ENCODE results near the gene RBMS1. TPM values are rescaled to one million over a fixed set of nuclear protein-coding genes. Genes with fewer than 3 reads are reported as not detected.
A peak's percentile ranks its signal among the peaks of the same experiment; 100 is the strongest.

The RBMS1 gene
- total RNA-seq, 1 experiment from 2014 or later, result 65.4 TPM

GRCh38 chr2:160469164-160469563 is 24.4 kb downstream of the RBMS1 start:
- no peak overlapping the region for H3K27ac Mint-ChIP-seq (ENCODE audit: low read depth, unreplicated experiment)
- H3K4me3 Mint-ChIP-seq (ENCODE audit: unreplicated experiment), result no peak overlapping the region
- DNase-seq (ENCODE audit: unreplicated experiment), result no peak
- BruUV-seq (replicated peaks), result no TSS peak
- POLR2A ChIA-PET, result interaction anchor here (1.0 to 1.3 kb wide), 2 partner anchors 14 to 179 kb away, joined by 3 to 4 read pairs; no protein-coding TSS in a partner anchor
- H3K4me1 Mint-ChIP-seq (ENCODE audit: insufficient read depth, unreplicated experiment), result peaks cover 27% of the 10 kb centered on the region
- no peak for TF ChIP-seq CTCF (IDR thresholded peaks at IDR 0.05; ENCODE audit: unreplicated experiment)
- no peaks in the 10 kb centered on the region for H3K36me3 Mint-ChIP-seq (ENCODE audit: insufficient read depth, unreplicated experiment)
- intact Hi-C loops (cut with micrococcal nuclease), result no loop called here
- H3K9me3 Mint-ChIP-seq (ENCODE audit: unreplicated experiment), result no peaks in the 10 kb centered on the region
- no peaks in the 10 kb centered on the region for H3K27me3 Mint-ChIP-seq (ENCODE audit: insufficient read depth, unreplicated experiment)
- CTCF ChIA-PET, result no interaction called here

DNA sequence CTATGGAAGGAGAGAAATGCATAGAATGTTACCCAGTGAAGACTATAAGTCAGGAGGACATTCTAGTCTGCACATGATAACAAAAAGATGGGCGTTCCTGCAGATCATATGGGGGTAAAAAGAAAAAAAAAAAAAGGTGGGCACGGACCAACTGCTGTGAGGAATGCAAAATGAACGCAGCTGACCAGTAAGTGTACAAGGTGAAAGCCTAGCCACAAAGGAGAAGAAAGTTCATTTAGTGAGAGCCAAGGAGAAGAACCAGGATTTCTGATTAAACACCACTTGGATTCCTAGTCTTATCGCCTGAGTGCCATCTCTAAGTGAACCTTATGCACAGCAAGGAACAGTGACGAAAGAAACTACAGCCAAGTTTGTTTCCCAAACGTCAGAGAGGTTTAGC is 26.5 kb downstream of the RBMS1 start:
- ChIA-PET CTCF (interaction anchor here (0.6 kb wide), 1 partner anchor 239 kb away, joined by 3 read pairs; no protein-coding TSS in a partner anchor), POLR2A (no interaction called here)
- Mint-ChIP-seq H3K36me3 (ENCODE audit: insufficient read depth, unreplicated experiment) (no peaks in the 10 kb centered on the region), H3K4me1 (ENCODE audit: insufficient read depth, unreplicated experiment) (peaks cover 29% of the 10 kb centered on the region), H3K4me3 (ENCODE audit: unreplicated experiment) (no peak overlapping the region), H3K27me3 (ENCODE audit: insufficient read depth, unreplicated experiment) (no peaks in the 10 kb centered on the region), H3K27ac (ENCODE audit: low read depth, unreplicated experiment) (no peak overlapping the region), H3K9me3 (ENCODE audit: unreplicated experiment) (no peaks in the 10 kb centered on the region)
- DNase-seq (ENCODE audit: unreplicated experiment), result no peak
- no peak for TF ChIP-seq CTCF (IDR thresholded peaks at IDR 0.05; ENCODE audit: unreplicated experiment)
- BruUV-seq (replicated peaks), result no TSS peak
- intact Hi-C loops (cut with micrococcal nuclease), result no loop called here

GRCh38 chr2:160465406-160465805 is 28.2 kb downstream of the RBMS1 start:
- BruUV-seq (replicated peaks), result no TSS peak
- CTCF ChIA-PET, result interaction anchor here (0.6 to 0.7 kb wide), 3 partner anchors 11 to 142 kb away, joined by 3 read pairs; no protein-coding TSS in a partner anchor
- H3K4me3 Mint-ChIP-seq (ENCODE audit: unreplicated experiment), result no peak overlapping the region
- peak overlapping the region; percentile 7 for H3K27ac Mint-ChIP-seq (ENCODE audit: low read depth, unreplicated experiment)
- no peaks in the 10 kb centered on the region for H3K36me3 Mint-ChIP-seq (ENCODE audit: insufficient read depth, unreplicated experiment)
- POLR2A ChIA-PET, result interaction anchor here (0.7 to 0.9 kb wide), 2 partner anchors 8 to 286 kb away, joined by 3 to 4 read pairs; no protein-coding TSS in a partner anchor
- H3K9me3 Mint-ChIP-seq (ENCODE audit: unreplicated experiment), result no peaks in the 10 kb centered on the region
- intact Hi-C loops (cut with micrococcal nuclease), result no loop called here
- DNase-seq (ENCODE audit: unreplicated experiment), result no peak
- TF ChIP-seq CTCF (IDR thresholded peaks at IDR 0.05; ENCODE audit: unreplicated experiment), result no peak
- H3K4me1 Mint-ChIP-seq (ENCODE audit: insufficient read depth, unreplicated experiment), result peaks cover 29% of the 10 kb centered on the region
- H3K27me3 Mint-ChIP-seq (ENCODE audit: insufficient read depth, unreplicated experiment), result no peaks in the 10 kb centered on the region

DNA sequence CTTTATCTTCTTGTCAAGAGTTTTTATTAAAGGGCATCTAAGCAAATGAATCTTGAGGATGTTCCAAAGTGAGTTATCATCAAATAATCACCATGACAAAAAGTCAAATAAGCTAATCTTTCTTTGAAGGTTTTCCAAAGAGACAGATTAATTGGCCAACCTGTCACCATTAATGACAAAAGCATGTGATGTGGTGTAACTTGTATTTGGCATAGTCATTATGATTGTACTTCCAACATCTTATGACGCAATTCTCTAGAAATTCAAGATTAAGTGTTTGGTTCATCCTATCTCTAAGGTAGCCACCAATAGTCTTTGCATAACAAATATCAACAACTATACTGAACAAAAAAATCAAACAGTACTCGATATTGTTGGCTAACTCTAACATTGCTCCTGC is 28.6 kb downstream of the RBMS1 start:
- peak; percentile 16 for DNase-seq (ENCODE audit: unreplicated experiment)
- Mint-ChIP-seq H3K27me3 (ENCODE audit: insufficient read depth, unreplicated experiment) (no peaks in the 10 kb centered on the region), H3K4me1 (ENCODE audit: insufficient read depth, unreplicated experiment) (peaks cover 29% of the 10 kb centered on the region), H3K4me3 (ENCODE audit: unreplicated experiment) (no peak overlapping the region), H3K27ac (ENCODE audit: low read depth, unreplicated experiment) (no peak overlapping the region), H3K36me3 (ENCODE audit: insufficient read depth, unreplicated experiment) (no peaks in the 10 kb centered on the region), H3K9me3 (ENCODE audit: unreplicated experiment) (no peaks in the 10 kb centered on the region)
- BruUV-seq (replicated peaks), result no TSS peak
- intact Hi-C loops (cut with micrococcal nuclease), result no loop called here
- POLR2A ChIA-PET, result no interaction called here
- CTCF ChIA-PET, result interaction anchor here (0.6 kb wide), 1 partner anchor 26 kb away, joined by 3 read pairs; no protein-coding TSS in a partner anchor
- TF ChIP-seq CTCF (IDR thresholded peaks at IDR 0.05; ENCODE audit: unreplicated experiment), result no peak
